GM12865 (cell line): ENCODE results near the gene PC.
"Not testable (repeated sequence)": the region's sequence is repeated elsewhere in the genome, so short reads cannot be mapped to it uniquely, and the experiment has no call there.

Source experiments
- DNase-seq: peaks from one replicate; pipeline ENCODE4 v3.0.0; 2010; ENCODE audit warnings: low read depth
- H3K4me3 ChIP-seq: 2 replicates; pipeline ENCODE4 v1.5.1; 2011; ENCODE audit warnings: mild to moderate bottlenecking, low read depth, low read length, control low read depth
- TF ChIP-seq, protein P1 (sequence below): IDR thresholded peaks from 2 replicates; pipeline ENCODE4 v1.5.1; 2011; ENCODE audit warnings: low read length, control low read depth, low read depth, inconsistent platforms; ENCODE audit not compliant: insufficient read depth; ENCODE audit errors: missing control alignments

PC gene

DNA sequence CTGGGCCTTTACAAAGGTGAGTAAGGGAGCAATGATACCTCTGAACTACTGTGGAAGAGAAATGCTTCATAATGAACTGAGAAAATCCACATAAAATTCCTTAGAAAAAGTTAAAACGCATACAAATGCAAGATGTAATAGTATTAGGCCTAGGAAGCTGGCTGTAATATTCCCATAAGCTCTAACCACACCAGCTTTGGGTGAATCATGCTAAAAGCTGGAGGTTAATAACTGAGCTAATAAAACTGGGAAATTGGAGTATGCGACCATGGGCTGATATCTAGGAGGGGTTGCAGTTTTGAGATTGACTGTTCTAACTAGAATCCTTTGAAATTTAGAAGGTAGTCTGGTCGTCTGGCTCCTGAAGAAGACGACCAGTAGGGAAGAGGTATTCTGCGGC is 143.5 kb downstream of the PC start:
- H3K4me3 ChIP-seq = no peak overlapping the region
- no peak for DNase-seq
- TF ChIP-seq, protein P1, sequence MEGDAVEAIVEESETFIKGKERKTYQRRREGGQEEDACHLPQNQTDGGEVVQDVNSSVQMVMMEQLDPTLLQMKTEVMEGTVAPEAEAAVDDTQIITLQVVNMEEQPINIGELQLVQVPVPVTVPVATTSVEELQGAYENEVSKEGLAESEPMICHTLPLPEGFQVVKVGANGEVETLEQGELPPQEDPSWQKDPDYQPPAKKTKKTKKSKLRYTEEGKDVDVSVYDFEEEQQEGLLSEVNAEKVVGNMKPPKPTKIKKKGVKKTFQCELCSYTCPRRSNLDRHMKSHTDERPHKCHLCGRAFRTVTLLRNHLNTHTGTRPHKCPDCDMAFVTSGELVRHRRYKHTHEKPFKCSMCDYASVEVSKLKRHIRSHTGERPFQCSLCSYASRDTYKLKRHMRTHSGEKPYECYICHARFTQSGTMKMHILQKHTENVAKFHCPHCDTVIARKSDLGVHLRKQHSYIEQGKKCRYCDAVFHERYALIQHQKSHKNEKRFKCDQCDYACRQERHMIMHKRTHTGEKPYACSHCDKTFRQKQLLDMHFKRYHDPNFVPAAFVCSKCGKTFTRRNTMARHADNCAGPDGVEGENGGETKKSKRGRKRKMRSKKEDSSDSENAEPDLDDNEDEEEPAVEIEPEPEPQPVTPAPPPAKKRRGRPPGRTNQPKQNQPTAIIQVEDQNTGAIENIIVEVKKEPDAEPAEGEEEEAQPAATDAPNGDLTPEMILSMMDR = no peak

DNA sequence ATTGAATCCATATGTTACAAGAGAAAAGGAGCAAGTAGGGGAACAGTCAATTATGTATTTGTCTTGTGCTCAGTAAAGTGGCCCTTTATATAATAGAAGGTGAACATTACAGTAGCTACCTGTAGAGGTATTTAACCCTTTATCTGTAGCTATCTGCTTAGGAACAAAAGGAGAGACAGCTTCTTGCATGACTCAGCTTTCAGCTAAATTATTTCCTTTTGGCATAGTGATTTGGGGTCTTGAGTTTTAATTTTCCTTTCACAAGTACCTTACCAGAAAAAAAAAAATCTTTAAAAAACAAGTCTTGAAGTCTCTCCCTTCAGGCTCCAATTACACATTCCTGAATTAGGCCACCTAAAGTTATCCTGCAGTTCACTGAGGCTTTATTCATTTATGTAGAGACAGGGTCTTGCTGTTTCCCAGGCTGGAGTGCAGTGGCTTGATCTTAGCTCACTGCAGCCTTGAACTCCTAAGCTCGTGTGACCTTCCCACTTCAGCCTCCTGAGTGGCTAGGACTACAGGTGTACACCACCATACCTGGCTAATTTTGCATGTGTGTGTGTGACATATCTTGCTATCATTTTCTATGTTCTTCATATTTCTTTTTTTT is 147.5 kb downstream of the PC start:
- no peak overlapping the region for H3K4me3 ChIP-seq
- TF ChIP-seq, protein P1 = no peak
- DNase-seq = no peak

DNA sequence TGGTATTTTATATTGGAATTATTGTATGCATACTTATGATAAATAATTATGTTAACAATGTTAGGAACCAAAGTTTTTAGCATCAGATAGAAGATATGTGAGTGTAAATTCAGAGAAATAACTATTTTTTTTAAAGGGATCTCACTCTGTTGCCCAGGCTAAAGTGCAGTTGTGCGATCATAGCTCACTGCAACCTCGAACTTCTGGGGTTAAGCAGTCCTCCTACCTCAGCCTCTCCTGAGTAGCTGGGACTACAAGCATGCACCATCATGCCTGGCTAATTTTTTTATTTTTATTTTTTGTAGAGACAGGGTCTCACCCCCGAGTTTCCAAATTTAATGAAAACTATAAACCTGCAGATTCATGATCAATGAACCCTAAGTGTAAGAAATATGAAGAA is 148.6 kb downstream of the PC start:
- no peak for DNase-seq
- TF ChIP-seq, protein P1 = no peak
- no peak overlapping the region for H3K4me3 ChIP-seq

DNA sequence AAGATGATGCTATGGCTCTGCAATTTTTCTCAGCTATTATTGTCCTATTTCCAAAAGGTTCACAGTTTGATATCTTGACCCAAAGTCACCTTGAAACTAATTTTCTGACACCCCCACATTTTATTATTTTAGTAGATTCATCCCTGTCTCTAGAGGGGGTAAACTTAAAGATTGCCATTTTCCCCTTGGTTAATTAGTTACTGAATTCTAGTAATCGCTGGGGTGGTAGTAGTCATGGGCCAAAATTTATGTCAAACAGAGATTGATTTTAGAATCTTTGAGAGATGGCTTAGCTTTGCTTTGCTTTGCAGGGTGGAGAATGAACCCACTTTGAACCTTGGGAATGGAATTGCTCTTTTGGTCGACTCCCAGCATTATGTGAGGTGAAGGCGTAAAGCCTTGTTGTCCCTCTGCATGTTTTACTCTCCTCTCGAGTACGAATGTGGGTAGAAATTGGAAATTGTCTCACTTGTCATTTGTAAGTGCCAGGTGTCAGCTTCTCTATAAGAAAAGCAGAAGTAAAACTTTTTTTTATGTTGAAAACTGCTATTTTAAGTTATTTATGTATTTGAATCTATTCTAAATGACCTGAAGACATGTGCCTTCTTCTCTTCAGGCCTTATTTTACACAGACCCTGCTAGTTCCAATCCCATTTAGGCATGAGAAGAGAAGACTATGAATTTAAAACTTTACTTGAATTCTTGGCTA is 157.3 kb downstream of the PC start:
- TF ChIP-seq, protein P1 = no peak
- H3K4me3 ChIP-seq = no peak overlapping the region; the same call in 1 of the 2 replicates
- DNase-seq = peak; percentile 63

DNA sequence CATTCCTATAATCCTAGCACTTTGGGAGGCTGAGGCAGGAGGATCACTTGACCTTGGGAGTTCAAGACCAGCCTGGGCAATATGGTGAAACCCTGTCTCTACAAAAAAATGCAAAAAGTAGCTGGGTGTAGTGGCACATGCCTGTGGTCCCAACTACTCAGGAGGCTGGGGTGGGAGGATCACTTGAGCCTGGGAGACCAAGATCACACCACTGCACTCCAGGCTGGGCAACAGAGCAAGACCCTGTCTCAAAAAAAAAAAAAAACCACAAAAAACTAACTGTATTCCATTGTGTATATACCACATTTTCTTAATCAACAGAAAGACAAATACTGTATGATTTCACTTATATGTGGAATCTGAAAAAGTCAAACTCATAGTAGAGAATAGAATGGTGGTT is 158.4 kb downstream of the PC start:
- not testable (repeated sequence) for DNase-seq, H3K4me3 ChIP-seq
